ENCODE measurements around the gene TFAM.

TFAM gene

DNA sequence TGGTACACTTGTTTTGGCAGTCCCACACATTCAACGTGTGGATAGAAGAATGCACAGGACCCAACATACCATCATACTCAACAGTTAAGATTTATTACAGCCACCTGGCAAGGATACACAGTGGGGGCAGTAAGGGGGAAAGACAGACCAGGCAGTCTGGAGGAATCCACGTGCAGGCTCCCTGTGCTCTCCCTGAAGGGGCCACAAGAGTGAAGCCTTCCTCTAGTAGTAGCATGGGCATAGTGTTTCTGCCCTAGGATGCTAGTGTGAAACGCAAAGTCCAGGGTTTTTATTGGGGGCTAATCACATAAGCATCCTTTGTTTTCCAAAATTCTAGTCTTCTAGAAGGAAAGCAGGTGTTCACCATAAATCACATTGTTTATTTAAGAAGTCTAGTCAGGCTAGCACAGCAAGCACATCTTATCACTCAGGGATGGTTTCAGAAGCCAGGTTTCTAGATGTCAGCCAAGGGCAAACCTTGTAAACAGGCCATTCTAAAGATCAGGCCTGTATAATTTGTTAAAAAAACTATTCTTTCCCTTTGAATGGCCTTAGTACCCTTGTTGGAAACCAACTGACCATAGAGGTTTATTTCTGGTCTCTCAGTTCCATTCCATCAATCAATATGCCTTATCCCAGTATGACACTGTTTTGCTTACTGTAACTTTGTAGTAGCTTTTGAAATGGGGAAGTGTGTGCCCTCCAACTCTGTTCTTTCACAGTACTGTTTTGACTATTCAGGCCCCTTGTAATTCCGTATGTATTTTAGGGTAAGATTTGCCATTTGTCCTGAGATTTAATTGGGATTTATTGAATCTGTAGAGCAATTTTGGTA, 12.4 kb upstream of the TFAM start:
- H3K9me3 ChIP-seq (ENCODE audit: insufficient read depth, low read length, severe bottlenecking), result no peaks in the 10 kb centered on the region

DNA sequence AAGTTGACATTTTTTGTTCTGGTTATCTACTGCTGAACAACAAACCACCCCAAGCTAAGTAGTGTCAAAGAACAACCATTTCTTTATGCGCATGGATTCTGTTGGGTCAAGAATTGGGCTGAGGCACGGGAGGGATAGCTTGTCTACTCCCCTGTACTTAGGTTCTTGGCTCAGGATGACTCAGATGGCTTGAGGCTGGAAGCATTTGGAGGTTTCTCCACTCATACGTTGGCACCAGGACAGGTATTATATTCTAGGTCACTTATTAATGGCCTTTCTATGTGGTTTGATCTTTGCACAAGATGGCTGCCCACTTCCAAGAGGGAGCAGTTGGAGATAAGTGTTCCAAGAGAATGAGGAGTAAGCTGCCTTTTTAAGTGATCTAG, 11.8 kb upstream of the TFAM start:
- Histone ChIP-seq H2AFZ (ENCODE audit: low read depth, low read length) (no peak overlapping the region), H3K27ac (ENCODE audit: low read length) (no peak overlapping the region), H3K36me3 (ENCODE audit: insufficient read depth, low read length) (no peaks in the 10 kb centered on the region), H3K4me3 (ENCODE audit: low read depth in 1 of 2, low read length in 2 of 2) (no peak overlapping the region), H3K4me1 (ENCODE audit: insufficient read depth, low read length) (no peaks in the 10 kb centered on the region), H3K9ac (ENCODE audit: low read depth, low read length) (no peak overlapping the region), H3K4me2 (ENCODE audit: insufficient read depth, low read length) (no peak overlapping the region), H4K20me1 (ENCODE audit: insufficient read depth, low read length) (no peaks in the 10 kb centered on the region), H3K9me3 (ENCODE audit: insufficient read depth, low read length, severe bottlenecking) (no peaks in the 10 kb centered on the region), H3K27me3 (ENCODE audit: insufficient read depth, low read length, poor library complexity) (no peaks in the 10 kb centered on the region), H3K79me2 (ENCODE audit: insufficient read depth, low read length) (no peaks in the 10 kb centered on the region)
- no peak for DNase-seq
- TF ChIP-seq, protein P1, sequence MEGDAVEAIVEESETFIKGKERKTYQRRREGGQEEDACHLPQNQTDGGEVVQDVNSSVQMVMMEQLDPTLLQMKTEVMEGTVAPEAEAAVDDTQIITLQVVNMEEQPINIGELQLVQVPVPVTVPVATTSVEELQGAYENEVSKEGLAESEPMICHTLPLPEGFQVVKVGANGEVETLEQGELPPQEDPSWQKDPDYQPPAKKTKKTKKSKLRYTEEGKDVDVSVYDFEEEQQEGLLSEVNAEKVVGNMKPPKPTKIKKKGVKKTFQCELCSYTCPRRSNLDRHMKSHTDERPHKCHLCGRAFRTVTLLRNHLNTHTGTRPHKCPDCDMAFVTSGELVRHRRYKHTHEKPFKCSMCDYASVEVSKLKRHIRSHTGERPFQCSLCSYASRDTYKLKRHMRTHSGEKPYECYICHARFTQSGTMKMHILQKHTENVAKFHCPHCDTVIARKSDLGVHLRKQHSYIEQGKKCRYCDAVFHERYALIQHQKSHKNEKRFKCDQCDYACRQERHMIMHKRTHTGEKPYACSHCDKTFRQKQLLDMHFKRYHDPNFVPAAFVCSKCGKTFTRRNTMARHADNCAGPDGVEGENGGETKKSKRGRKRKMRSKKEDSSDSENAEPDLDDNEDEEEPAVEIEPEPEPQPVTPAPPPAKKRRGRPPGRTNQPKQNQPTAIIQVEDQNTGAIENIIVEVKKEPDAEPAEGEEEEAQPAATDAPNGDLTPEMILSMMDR (IDR thresholded peaks at IDR 0.05; ENCODE audit: borderline replicate concordance, extremely low read depth, low read length, poor library complexity, severe bottlenecking), result no peak
- TF ChIP-seq EZH2 (IDR thresholded peaks at IDR 0.05; ENCODE audit: borderline replicate concordance, low read depth, low read length, severe bottlenecking), result no peak
- ATAC-seq (ENCODE audit: insufficient read depth, low read depth), result no peak

More for the DNA sequence above, 12.4 kb upstream of the TFAM start:
- no peak overlapping the region for H3K27ac ChIP-seq (ENCODE audit: low read length)
- no peak for TF ChIP-seq EZH2 (IDR thresholded peaks at IDR 0.05; ENCODE audit: borderline replicate concordance, low read depth, low read length, severe bottlenecking)
- TF ChIP-seq, protein P1 (IDR thresholded peaks at IDR 0.05; ENCODE audit: borderline replicate concordance, extremely low read depth, low read length, poor library complexity, severe bottlenecking), result no peak
- H3K27me3 ChIP-seq (ENCODE audit: insufficient read depth, low read length, poor library complexity), result no peaks in the 10 kb centered on the region
- no peak overlapping the region for H2AFZ ChIP-seq (ENCODE audit: low read depth, low read length)
- no peaks in the 10 kb centered on the region for H3K4me1 ChIP-seq (ENCODE audit: insufficient read depth, low read length)
- ATAC-seq (ENCODE audit: insufficient read depth, low read depth), result no peak
- H3K4me2 ChIP-seq (ENCODE audit: insufficient read depth, low read length), result no peak overlapping the region
- DNase-seq, result no peak
- H3K79me2 ChIP-seq (ENCODE audit: insufficient read depth, low read length), result no peaks in the 10 kb centered on the region
- H4K20me1 ChIP-seq (ENCODE audit: insufficient read depth, low read length), result no peaks in the 10 kb centered on the region
- no peaks in the 10 kb centered on the region for H3K36me3 ChIP-seq (ENCODE audit: insufficient read depth, low read length)
- H3K9ac ChIP-seq (ENCODE audit: low read depth, low read length), result no peak overlapping the region
- no peak overlapping the region for H3K4me3 ChIP-seq (ENCODE audit: low read depth in 1 of 2, low read length in 2 of 2)

DNA sequence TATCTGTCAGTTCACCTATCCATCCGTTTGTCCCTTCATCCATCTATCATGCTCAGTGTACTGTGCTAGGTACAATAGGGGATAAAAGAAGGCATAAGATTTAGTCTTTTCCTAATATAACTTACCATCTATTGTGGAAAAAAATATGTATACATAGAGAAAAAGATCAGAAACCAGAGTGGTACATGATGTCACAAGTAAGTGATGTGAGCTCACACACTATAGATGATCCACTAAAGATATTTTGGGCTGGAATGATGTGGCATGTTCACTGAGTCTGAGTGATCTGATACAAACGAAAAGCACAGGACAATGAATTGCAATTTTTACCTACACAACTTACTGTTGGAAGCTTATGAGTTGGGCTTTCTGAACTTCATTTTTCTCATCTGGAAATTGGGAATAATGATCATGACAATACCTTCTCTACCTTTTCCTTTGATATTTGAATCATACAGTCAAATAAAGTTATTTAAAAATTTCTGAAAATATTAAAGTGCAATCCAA, 2.7 kb upstream of the TFAM start:
- H2AFZ ChIP-seq (ENCODE audit: low read depth, low read length), result no peak overlapping the region
- H3K27me3 ChIP-seq (ENCODE audit: insufficient read depth, low read length, poor library complexity), result no peaks in the 10 kb centered on the region
- no peak overlapping the region for H3K4me2 ChIP-seq (ENCODE audit: insufficient read depth, low read length)
- ATAC-seq (ENCODE audit: insufficient read depth, low read depth) (no peak), DNase-seq (no peak)
- H3K4me1 ChIP-seq (ENCODE audit: insufficient read depth, low read length), result peaks cover 32% of the 10 kb centered on the region
- H3K4me3 ChIP-seq (ENCODE audit: low read depth in 1 of 2, low read length in 2 of 2), result no peak overlapping the region
- TF ChIP-seq EZH2 (IDR thresholded peaks at IDR 0.05; ENCODE audit: borderline replicate concordance, low read depth, low read length, severe bottlenecking), result no peak
- TF ChIP-seq, protein P1 (IDR thresholded peaks at IDR 0.05; ENCODE audit: borderline replicate concordance, extremely low read depth, low read length, poor library complexity, severe bottlenecking), result no peak
- peaks cover 15% of the 10 kb centered on the region for H4K20me1 ChIP-seq (ENCODE audit: insufficient read depth, low read length)
- peaks cover 23% of the 10 kb centered on the region for H3K79me2 ChIP-seq (ENCODE audit: insufficient read depth, low read length)
- no peaks in the 10 kb centered on the region for H3K9me3 ChIP-seq (ENCODE audit: insufficient read depth, low read length, severe bottlenecking)
- H3K9ac ChIP-seq (ENCODE audit: low read depth, low read length), result no peak overlapping the region
- no peak overlapping the region for H3K27ac ChIP-seq (ENCODE audit: low read length)
- peaks cover 11% of the 10 kb centered on the region for H3K36me3 ChIP-seq (ENCODE audit: insufficient read depth, low read length)

Data from DND-41 (cell line).